Neural progenitor cell (in vitro differentiated cells): ENCODE results near the gene OR6K2. TPM values are rescaled to one million over a fixed set of nuclear protein-coding genes. Genes with fewer than 3 reads are reported as not detected.

Experiments
- DNase-seq: peaks from one replicate; pipeline ENCODE4 v3.0.0-alpha.2; 2016; ENCODE audit warnings: low spot score
- H2AFZ ChIP-seq: fragments of 200-600 bp; sonication (generic); replicated peaks from 2 replicates; pipeline ENCODE4 v1.6.1; 2016; ENCODE audit warnings: antibody characterized with exemption
- H3F3A ChIP-seq: fragments of 200-600 bp; sonication (generic); 2 replicates; pipeline ENCODE4 v1.6.1; 2016; ENCODE audit warnings: antibody characterized with exemption, low read depth
- H3K27ac ChIP-seq: fragments of 200-600 bp; sonication (generic); 2 replicates; pipeline ENCODE4 v1.5.1; 2016; ENCODE audit warnings: mild to moderate bottlenecking
- H3K27me3 ChIP-seq: fragments of 200-600 bp; sonication (generic); 2 replicates; pipeline ENCODE4 v1.6.1; 2016; ENCODE audit warnings: mild to moderate bottlenecking, moderate library complexity
- H3K36me3 ChIP-seq: fragments of 200-600 bp; sonication (generic); 2 replicates; pipeline ENCODE4 v1.5.1; 2016
- H3K4me1 ChIP-seq: fragments of 200-600 bp; sonication (generic); 2 replicates; pipeline ENCODE4 v1.6.1; 2016; ENCODE audit warnings: mixed run types
- H3K4me2 ChIP-seq: fragments of 200-600 bp; sonication (generic); 2 replicates; pipeline ENCODE4 v1.6.1; 2016
- H3K4me3 ChIP-seq: fragments of 200-600 bp; sonication (generic); 2 replicates; pipeline ENCODE4 v1.5.1; 2016
- H3K79me2 ChIP-seq: fragments of 200-600 bp; sonication (generic); 2 replicates; pipeline ENCODE4 v1.6.1; 2016; ENCODE audit warnings: low read depth
- H3K9ac ChIP-seq: fragments of 200-600 bp; sonication (generic); 2 replicates; pipeline ENCODE4 v1.6.1; 2016
- H3K9me3 ChIP-seq: fragments of 200-600 bp; sonication (generic); 2 replicates; pipeline ENCODE4 v1.5.1; 2016; ENCODE audit warnings: low read depth
- H4K20me1 ChIP-seq: fragments of 200-600 bp; sonication (generic); 2 replicates; pipeline ENCODE4 v1.6.1; 2016; ENCODE audit warnings: low read depth
- H3K27ac Mint-ChIP-seq: 3 replicates; pipeline ENCODE4 v1.8.0; 2021; ENCODE audit warnings: mixed read lengths
- H3K27me3 Mint-ChIP-seq: 2 replicates; pipeline ENCODE4 v1.8.0; 2022; ENCODE audit warnings: low read depth, mild to moderate bottlenecking, inconsistent platforms, moderate library complexity, mixed read lengths; ENCODE audit not compliant: insufficient read depth
- H3K36me3 Mint-ChIP-seq: 3 replicates; pipeline ENCODE4 v1.8.0; 2021; ENCODE audit warnings: mixed read lengths
- H3K4me1 Mint-ChIP-seq: 3 replicates; pipeline ENCODE4 v1.8.0; 2021; ENCODE audit warnings: mixed read lengths
- H3K4me3 Mint-ChIP-seq: 3 replicates; pipeline ENCODE4 v1.8.0; 2021; ENCODE audit warnings: mild to moderate bottlenecking, moderate library complexity, mixed read lengths
- H3K9me3 Mint-ChIP-seq: 3 replicates; pipeline ENCODE4 v1.8.0; 2020; ENCODE audit warnings: mixed read lengths
- CTCF ChIP-seq: fragments of 200-600 bp; sonication (generic); IDR thresholded peaks from 2 replicates; pipeline ENCODE4 v1.5.1; 2017; ENCODE audit warnings: antibody characterized with exemption, mild to moderate bottlenecking
- EZH2 ChIP-seq: fragments of 200-600 bp; sonication (generic); IDR thresholded peaks from 2 replicates; pipeline ENCODE4 v1.6.1; 2017; ENCODE audit warnings: antibody characterized with exemption, mild to moderate bottlenecking, moderate library complexity
- EZH2phosphoT487 ChIP-seq: fragments of 200-600 bp; sonication (generic); IDR thresholded peaks from 2 replicates; pipeline ENCODE4 v1.6.1; 2017; ENCODE audit warnings: antibody characterized with exemption
- total RNA-seq: library from RNA; depleted of rRNA; stranded (reverse); fragments of >200 nt; gene quantifications from 2 replicates; pipeline ENCODE4 v1.2.3, GENCODE V29; 2015; ENCODE audit warnings: low replicate concordance

The OR6K2 gene
- total RNA-seq, 1 donor from 2014 or later: not detected

- no peaks in the 10 kb centered on the region for H3K79me2 ChIP-seq
- no peaks in the 10 kb centered on the region for H3K4me1 ChIP-seq
- no peak overlapping the region for H3K4me2 ChIP-seq
- no peak overlapping the region for H2AFZ ChIP-seq
- H3K27me3 ChIP-seq: no peaks in the 10 kb centered on the region
- H3K27ac ChIP-seq: no peak overlapping the region
- H4K20me1 ChIP-seq: no peaks in the 10 kb centered on the region
- Mint-ChIP-seq H3K4me3 (no peak overlapping the region), H3K9me3 (no peaks in the 10 kb centered on the region), H3K4me1 (no peaks in the 10 kb centered on the region), H3K27ac (no peak overlapping the region), H3K36me3 (no peaks in the 10 kb centered on the region), H3K27me3 (no peaks in the 10 kb centered on the region)
- H3K36me3 ChIP-seq: no peaks in the 10 kb centered on the region
- no peak overlapping the region for H3K9ac ChIP-seq
- H3K4me3 ChIP-seq: no peak overlapping the region
- TF ChIP-seq EZH2 (no peak), CTCF (no peak)
- H3K9me3 ChIP-seq: no peaks in the 10 kb centered on the region
- no peak for DNase-seq
- no peaks in the 10 kb centered on the region for H3F3A ChIP-seq
These were observed 24.0 kb upstream of the OR6K2 start for GRCh38 chr1:158724442-158724841.

GRCh38 chr1:158720620-158721019 is 20.2 kb upstream of the OR6K2 start, which contains the start of gene OR6K3:
TSS of gene OR6K3 (minus strand) at chr1:158720720. CDS start at chr1:158718115, 2,605 bp downstream.
- Histone ChIP-seq H3K27me3 (no peaks in the 10 kb centered on the region), H3K4me1 (no peaks in the 10 kb centered on the region), H3K9ac (no peak within 1 kb of the TSS), H3K79me2 (no peaks in the 10 kb centered on the region), H3F3A (no peaks in the 10 kb centered on the region), H3K27ac (no peak within 1 kb of the TSS), H3K36me3 (no peaks in the 10 kb centered on the region), H3K4me3 (no peak within 1 kb of the TSS), H2AFZ (no peak within 1 kb of the TSS), H3K4me2 (no peak within 1 kb of the TSS), H4K20me1 (no peaks in the 10 kb centered on the region), H3K9me3 (no peaks in the 10 kb centered on the region)
- Mint-ChIP-seq H3K36me3 (no peaks in the 10 kb centered on the region), H3K4me3 (no peak within 1 kb of the TSS), H3K4me1 (no peaks in the 10 kb centered on the region), H3K9me3 (no peaks in the 10 kb centered on the region), H3K27ac (no peak within 1 kb of the TSS), H3K27me3 (no peaks in the 10 kb centered on the region)
- TF ChIP-seq CTCF: no peak
- TF ChIP-seq EZH2phosphoT487: no peak
- DNase-seq: no peak

- TF ChIP-seq EZH2: no peak
- no peak for TF ChIP-seq EZH2phosphoT487
- no peak for TF ChIP-seq CTCF
- Histone ChIP-seq H3F3A (no peaks in the 10 kb centered on the region), H3K79me2 (no peaks in the 10 kb centered on the region), H3K36me3 (no peaks in the 10 kb centered on the region), H3K9ac (no peak overlapping the region), H3K27ac (no peak overlapping the region), H3K4me2 (no peak overlapping the region), H3K4me3 (no peak overlapping the region), H3K4me1 (no peaks in the 10 kb centered on the region), H4K20me1 (no peaks in the 10 kb centered on the region), H2AFZ (no peak overlapping the region), H3K9me3 (no peaks in the 10 kb centered on the region), H3K27me3 (no peaks in the 10 kb centered on the region)
- no peak overlapping the region for H3K4me3 Mint-ChIP-seq
- H3K27ac Mint-ChIP-seq: no peak overlapping the region
- no peak for DNase-seq
- no peaks in the 10 kb centered on the region for H3K9me3 Mint-ChIP-seq
- H3K4me1 Mint-ChIP-seq: no peaks in the 10 kb centered on the region
- H3K27me3 Mint-ChIP-seq: no peaks in the 10 kb centered on the region
- H3K36me3 Mint-ChIP-seq: no peaks in the 10 kb centered on the region
These were observed 19.2 kb upstream of the OR6K2 start for GRCh38 chr1:158719664-158720063.
